Measurements from ENCODE around the gene ZNF780B. TPM values are rescaled to one million over a fixed set of nuclear protein-coding genes. Genes with fewer than 3 reads are reported as not detected.
A peak's percentile ranks its signal among the peaks of the same experiment; 100 is the strongest.

ZNF780B gene
- total and polyA plus RNA-seq, 2 donors (not counting 3 experiments of a cell fraction or from before 2014, with no cell fraction given) = 2.6 to 13.5 TPM

GRCh38 chr19:40090241-40091204 is 34.5 kb upstream of the ZNF780B start, which contains the start of gene ZNF780A:
Gene ZNF780A (minus strand): TSS chr19:40090943. CDS start chr19:40084753, 6,190 bp downstream.
- H3K9me3 ChIP-seq (replicated peaks; ENCODE audit: control insufficient read depth, insufficient read depth, low read length) = no peaks in the 10 kb centered on the region
- DNase-seq (ENCODE audit: low read depth, low spot score) (peak; percentile 80), FAIRE-seq (peak; percentile 80)
- dilution Hi-C loops (cut with MboI; ENCODE audit: extremely low pct_ligation_motif_present, low sequenced_read_pairs) = no loop called here
- H3K9me1 ChIP-seq (replicated peaks; ENCODE audit: control insufficient read depth, extremely low read depth, insufficient read depth, low read length) = no peaks in the 10 kb centered on the region
- ChIA-PET POLR2A (interaction anchor here (0.8 kb wide), 1 partner anchor 120 kb away, joined by 4 read pairs; no protein-coding TSS in a partner anchor), CTCF (interaction anchor here (0.9 to 1.2 kb wide), 3 partner anchors 12 to 120 kb away, joined by 3 to 5 read pairs (median 3); partner anchors contain the start of gene PSMC4)
- intact Hi-C loops (cut with micrococcal nuclease) = loop anchor here (5.0 kb wide), 2 partner anchors 33 to 312 kb away; partner anchors contain the start of gene ZNF780B
- H3K9ac ChIP-seq (replicated peaks; ENCODE audit: extremely low read depth, insufficient read depth, low read length) = peak within 1 kb of the TSS; percentile 78
- H4K20me1 ChIP-seq (replicated peaks; ENCODE audit: control insufficient read depth, extremely low read depth, insufficient read depth, low read length) = no peaks in the 10 kb centered on the region
- no peaks in the 10 kb centered on the region for H3K27me3 ChIP-seq (ENCODE audit: control insufficient read depth in 2 of 2, insufficient read depth in 2 of 2, low read length in 2 of 2)
- BruUV-seq (replicated peaks) = no TSS peak
- peaks cover 9% of the 10 kb centered on the region for H3K4me1 ChIP-seq (ENCODE audit: control insufficient read depth, extremely low read depth, insufficient read depth, low read length)
- peak within 1 kb of the TSS; percentile 46 to 86 (median 72) for H3K4me3 ChIP-seq (replicated peaks in 1 of 3; ENCODE audit: insufficient read depth in 1 of 3, low read depth in 1 of 3, low read length in 3 of 3)
- H3K4me2 ChIP-seq (ENCODE audit: insufficient read depth, low read length) = peak within 1 kb of the TSS; percentile 93
- H3K27ac ChIP-seq (ENCODE audit: insufficient read depth, low read depth, low read length) = peak within 1 kb of the TSS; percentile 67
- peaks cover 12% of the 10 kb centered on the region for H3K79me2 ChIP-seq (ENCODE audit: control insufficient read depth, insufficient read depth, low read length)
- no peak for TF ChIP-seq MYC (IDR thresholded peaks at IDR 0.05; ENCODE audit: low read depth, low read length)
- peak; percentile 20 for TF ChIP-seq POLR2A (IDR thresholded peaks at IDR 0.05; ENCODE audit: low read depth, low read length)
- H2AFZ ChIP-seq (ENCODE audit: low read depth, low read length) = peak within 1 kb of the TSS; percentile 99
- no peaks in the 10 kb centered on the region for H3K36me3 ChIP-seq (ENCODE audit: control insufficient read depth in 2 of 2, extremely low read depth in 1 of 2, insufficient read depth in 2 of 2, low read length in 2 of 2)

- intact Hi-C loops (cut with micrococcal nuclease) (no loop called here), dilution Hi-C loops (cut with MboI; ENCODE audit: extremely low pct_ligation_motif_present, low sequenced_read_pairs) (no loop called here)
- peak overlapping the region; percentile 93 for H3K4me2 ChIP-seq (ENCODE audit: insufficient read depth, low read length)
- H2AFZ ChIP-seq (ENCODE audit: low read depth, low read length) = no peak overlapping the region
- TF ChIP-seq POLR2A (IDR thresholded peaks at IDR 0.05; ENCODE audit: low read depth, low read length) = no peak
- TF ChIP-seq CTCF (IDR thresholded peaks at IDR 0.05; ENCODE audit: extremely low read depth in 1 of 2, insufficient read depth in 1 of 2, low read depth in 1 of 2, low read length in 2 of 2) = no peak
- no peak for TF ChIP-seq MAX (IDR thresholded peaks at IDR 0.05; ENCODE audit: insufficient read depth, insufficient read length)
- no peak for TF ChIP-seq GATA2 (IDR thresholded peaks at IDR 0.05; ENCODE audit: insufficient read depth, insufficient read length, low read depth, low read length)
- no peak for TF ChIP-seq MYC (IDR thresholded peaks at IDR 0.05; ENCODE audit: low read depth, low read length)
- TF ChIP-seq JUN (IDR thresholded peaks at IDR 0.05; ENCODE audit: borderline replicate concordance, insufficient read depth, insufficient read length, low read depth) = no peak
- H3K36me3 ChIP-seq (ENCODE audit: control insufficient read depth in 2 of 2, extremely low read depth in 1 of 2, insufficient read depth in 2 of 2, low read length in 2 of 2) = no peaks in the 10 kb centered on the region
- ChIA-PET POLR2A (no interaction called here), CTCF (interaction anchor here (1.2 kb wide), 1 partner anchor 11 kb away, joined by 3 read pairs; no protein-coding TSS in a partner anchor)
- peaks cover 12% of the 10 kb centered on the region for H3K79me2 ChIP-seq (ENCODE audit: control insufficient read depth, insufficient read depth, low read length)
- H3K4me1 ChIP-seq (ENCODE audit: control insufficient read depth, extremely low read depth, insufficient read depth, low read length) = peaks cover 9% of the 10 kb centered on the region
- no peaks in the 10 kb centered on the region for H3K27me3 ChIP-seq (ENCODE audit: control insufficient read depth in 2 of 2, insufficient read depth in 2 of 2, low read length in 2 of 2)
- H3K9ac ChIP-seq (replicated peaks; ENCODE audit: extremely low read depth, insufficient read depth, low read length) = peak overlapping the region; percentile 23
- FAIRE-seq = no peak
- no peak overlapping the region for H3K27ac ChIP-seq (ENCODE audit: insufficient read depth, low read depth, low read length)
- no peak for DNase-seq (ENCODE audit: low read depth, low spot score)
- H3K9me1 ChIP-seq (replicated peaks; ENCODE audit: control insufficient read depth, extremely low read depth, insufficient read depth, low read length) = no peaks in the 10 kb centered on the region
- H3K4me3 ChIP-seq (replicated peaks in 1 of 3; ENCODE audit: insufficient read depth in 1 of 3, low read depth in 1 of 3, low read length in 3 of 3) = peak overlapping the region in 2 of 3 experiments; percentile 9 to 72
- no peaks in the 10 kb centered on the region for H3K9me3 ChIP-seq (replicated peaks; ENCODE audit: control insufficient read depth, insufficient read depth, low read length)
- H4K20me1 ChIP-seq (replicated peaks; ENCODE audit: control insufficient read depth, extremely low read depth, insufficient read depth, low read length) = no peaks in the 10 kb centered on the region
- no TSS peak for BruUV-seq (replicated peaks)
Observed at GRCh38 chr19:40089462-40089861, 33.4 kb upstream of the ZNF780B start.
